Smooth muscle cell (in vitro differentiated cells): Measurements from ENCODE around the gene TRA2B. TPM values are rescaled to one million over a fixed set of nuclear protein-coding genes. Genes with fewer than 3 reads are reported as not detected.

Experiments used
- DNase-seq: peaks from one replicate; lab custom pipeline; 2025; ENCODE audit not compliant: unreplicated experiment; lab: John Stamatoyannopoulos, UW
- H2AFZ ChIP-seq: fragments of 200-600 bp; sonication (generic); 2 replicates; pipeline ENCODE4 v1.6.0; 2016; ENCODE audit warnings: antibody characterized with exemption, low read depth, mild to moderate bottlenecking
- H3F3A ChIP-seq: fragments of 200-600 bp; sonication (generic); 2 replicates; pipeline ENCODE4 v1.6.0; 2017; ENCODE audit warnings: antibody characterized with exemption, low read depth
- H3K27ac ChIP-seq: fragments of 200-600 bp; sonication (generic); 2 replicates; pipeline ENCODE4 v1.5.1; 2016; ENCODE audit warnings: low read depth, mild to moderate bottlenecking
- H3K27me3 ChIP-seq: fragments of 200-600 bp; sonication (generic); 2 replicates; pipeline ENCODE4 v1.6.1; 2016; ENCODE audit warnings: low read depth, mild to moderate bottlenecking
- H3K36me3 ChIP-seq: fragments of 200-600 bp; sonication (generic); 2 replicates; pipeline ENCODE4 v1.5.1; 2016; ENCODE audit warnings: low read depth
- H3K4me1 ChIP-seq: fragments of 200-600 bp; sonication (generic); 2 replicates; pipeline ENCODE4 v1.5.1; 2016; ENCODE audit warnings: low read depth
- H3K4me2 ChIP-seq: fragments of 200-600 bp; sonication (generic); 2 replicates; pipeline ENCODE4 v1.6.0; 2016; ENCODE audit warnings: mild to moderate bottlenecking
- H3K4me3 ChIP-seq: fragments of 200-600 bp; sonication (generic); 2 replicates; pipeline ENCODE4 v1.5.1; 2016; ENCODE audit warnings: mild to moderate bottlenecking
- H3K79me2 ChIP-seq: fragments of 200-600 bp; sonication (generic); 2 replicates; pipeline ENCODE4 v1.6.0; 2016; ENCODE audit warnings: low read depth, mild to moderate bottlenecking
- H3K9ac ChIP-seq: fragments of 200-600 bp; sonication (generic); 2 replicates; pipeline ENCODE4 v1.6.0; 2016; ENCODE audit warnings: low read depth
- H3K9me3 ChIP-seq: fragments of 200-600 bp; sonication (generic); replicated peaks from 2 replicates; pipeline ENCODE4 v1.5.1; 2016; ENCODE audit warnings: low read depth
- H4K20me1 ChIP-seq: fragments of 200-600 bp; sonication (generic); 2 replicates; pipeline ENCODE4 v1.6.0; 2016; ENCODE audit warnings: low read depth
- CTCF ChIP-seq: fragments of 200-600 bp; sonication (generic); IDR thresholded peaks from 2 replicates; pipeline ENCODE4 v1.5.1; 2017; ENCODE audit warnings: borderline replicate concordance, mild to moderate bottlenecking, antibody characterized with exemption; ENCODE audit not compliant: insufficient read depth, poor library complexity, severe bottlenecking
- WGBS: methylation state at CpG from one replicate; pipeline ENCODE4 v1.1.7; 2016; ENCODE audit warnings: low lambda C conversion rate; 5-methylcytosine and 5-hydroxymethylcytosine counted together
- polyA plus RNA-seq: library from polyadenylated mRNA; unstranded; fragments of >200 nt; fragmentation: Nextera tagmentation; extraction: Ambion mirVana; gene quantifications from 2 replicates; pipeline ENCODE4 v1.2.1, GENCODE V29; 2016
- total RNA-seq: library from RNA; depleted of rRNA; stranded (reverse); fragments of >200 nt; gene quantifications from 2 replicates; pipeline ENCODE4 v1.2.3, GENCODE V29; 2014

Gene TRA2B
- total and polyA plus RNA-seq, 2 experiments from 2014 or later = 119 to 265 TPM

- no peaks in the 10 kb centered on the region for H3K9me3 ChIP-seq
- no peak overlapping the region for H3K27ac ChIP-seq
- no peaks in the 10 kb centered on the region for H3K27me3 ChIP-seq
- H3F3A ChIP-seq = no peaks in the 10 kb centered on the region
- H3K79me2 ChIP-seq = no peaks in the 10 kb centered on the region
- H2AFZ ChIP-seq = no peak overlapping the region
- H3K4me3 ChIP-seq = no peak overlapping the region
- no peak overlapping the region for H3K4me2 ChIP-seq
- no peaks in the 10 kb centered on the region for H3K36me3 ChIP-seq
- DNase-seq = no peak
- no peak overlapping the region for H3K9ac ChIP-seq
- 90% methylated on average over 4 of the region's 4 CpGs for WGBS
- no peak for TF ChIP-seq CTCF
- no peaks in the 10 kb centered on the region for H4K20me1 ChIP-seq
- H3K4me1 ChIP-seq = peaks cover 10% of the 10 kb centered on the region
Measured at GRCh38 chr3:185961675-185962232, 23.9 kb upstream of the TRA2B start.

- no peak for DNase-seq
- Histone ChIP-seq H3K4me2 (peak overlapping the region; percentile 13), H3K9me3 (no peaks in the 10 kb centered on the region), H3K27me3 (no peaks in the 10 kb centered on the region), H3K4me1 (peaks cover 10% of the 10 kb centered on the region), H3K9ac (no peak overlapping the region), H4K20me1 (no peaks in the 10 kb centered on the region), H3F3A (no peaks in the 10 kb centered on the region), H3K36me3 (no peaks in the 10 kb centered on the region), H3K4me3 (no peak overlapping the region), H2AFZ (peak overlapping the region; percentile 65), H3K79me2 (no peaks in the 10 kb centered on the region), H3K27ac (peak overlapping the region; percentile 62)
- 87% methylated on average over 4 of the region's 4 CpGs for WGBS
- TF ChIP-seq CTCF = no peak
Measured at GRCh38 chr3:185960522-185961288, 22.9 kb upstream of the TRA2B start.

- H3K27ac ChIP-seq = peak overlapping the region; percentile 62
- H3K4me1 ChIP-seq = peaks cover 10% of the 10 kb centered on the region
- H3K27me3 ChIP-seq = no peaks in the 10 kb centered on the region
- H3K9me3 ChIP-seq = no peaks in the 10 kb centered on the region
- H4K20me1 ChIP-seq = no peaks in the 10 kb centered on the region
- H3K9ac ChIP-seq = no peak overlapping the region
- peak overlapping the region; percentile 65 for H2AFZ ChIP-seq
- no peaks in the 10 kb centered on the region for H3K79me2 ChIP-seq
- 64% methylated on average over 5 of the region's 5 CpGs for WGBS
- peak overlapping the region; percentile 13 for H3K4me2 ChIP-seq
- no peaks in the 10 kb centered on the region for H3F3A ChIP-seq
- no peak for DNase-seq
- no peaks in the 10 kb centered on the region for H3K36me3 ChIP-seq
- no peak for TF ChIP-seq CTCF
- no peak overlapping the region for H3K4me3 ChIP-seq
Measured at GRCh38 chr3:185959609-185960521, 22.1 kb upstream of the TRA2B start.
